Endothelial cell of umbilical vein (primary cell): Measurements from ENCODE around the gene MAPK6. TPM values are rescaled to one million over a fixed set of nuclear protein-coding genes. Genes with fewer than 3 reads are reported as not detected.
A peak's percentile ranks its signal among the peaks of the same experiment; 100 is the strongest.

Source experiments
- BruUV-seq: library from RNA; stranded (reverse); fragments of 400-500 nt; replicated peaks from 2 replicates; lab custom pipeline; 2021; lab: Mats Ljungman, UMichigan
- CTCF ChIA-PET: fragments of 300-600, 350-600 bp; sonication (Branson Sonifier 250); formaldehyde crosslinking; loops from one replicate; lab custom pipeline; 2021; ENCODE audit warnings: antibody characterized with exemption, inconsistent platforms; lab: Charles Lee
- POLR2A ChIA-PET: fragments of 300-600, 350-600 bp; sonication (Branson Sonifier 250); formaldehyde crosslinking; loops from one replicate; lab custom pipeline; 2021; ENCODE audit warnings: antibody characterized with exemption, inconsistent platforms; lab: Charles Lee
- DNase-seq: peaks from one replicate; pipeline ENCODE4 v3.0.0-alpha.2; 2011; ENCODE audit warnings: low read depth, low spot score
- FAIRE-seq: peaks from 2 replicates; lab custom pipeline; 2011; peaks lifted over from hg19 to GRCh38; lab: Jason Lieb, UNC
- H2AFZ ChIP-seq: 2 replicates; pipeline ENCODE4 v1.6.0; 2012; ENCODE audit warnings: low read depth, low read length, control low read depth, inconsistent platforms
- H3K27ac ChIP-seq: 2 replicates; pipeline ENCODE4 v1.5.1; 2011; ENCODE audit warnings: low read depth, mild to moderate bottlenecking, control low read depth, low read length, moderate library complexity; ENCODE audit not compliant: insufficient read depth
- H3K27me3 ChIP-seq, 2 experiments: 2 replicates each; pipeline versions ENCODE4 v1.6.0 to v1.6.1; 2011; ENCODE audit warnings: low read length in 2 of 2, mixed read lengths in 1 of 2; ENCODE audit not compliant: control insufficient read depth in 2 of 2, insufficient read depth in 2 of 2
- H3K36me3 ChIP-seq, 2 experiments: 2 replicates in 1 of 2; 3 replicates in 1 of 2; pipeline ENCODE4 v1.5.1; 2011; ENCODE audit warnings: low read length in 2 of 2, mild to moderate bottlenecking in 1 of 2, moderate library complexity in 1 of 2; ENCODE audit not compliant: control insufficient read depth in 2 of 2, insufficient read depth in 2 of 2; ENCODE audit errors: extremely low read depth in 1 of 2
- H3K4me1 ChIP-seq: 3 replicates; pipeline ENCODE4 v1.5.1; 2011; ENCODE audit warnings: mild to moderate bottlenecking, low read length; ENCODE audit not compliant: control insufficient read depth, insufficient read depth; ENCODE audit errors: extremely low read depth
- H3K4me2 ChIP-seq: 2 replicates; pipeline ENCODE4 v1.6.1; 2011; ENCODE audit warnings: low read length, control low read depth, mixed read lengths; ENCODE audit not compliant: insufficient read depth
- H3K4me3 ChIP-seq, 3 experiments: fragments of 200-600 bp in 1 of 3; sonication (generic), shearing (Covaris generic) in 1 of 3; replicated peaks in 1 of 3; 2 replicates each; pipeline ENCODE4 v1.5.1; 2011 to 2016; ENCODE audit warnings: control low read depth in 3 of 3, low read length in 3 of 3, mild to moderate bottlenecking in 2 of 3, inconsistent platforms in 1 of 3, low read depth in 1 of 3, moderate library complexity in 1 of 3; ENCODE audit not compliant: insufficient read depth in 1 of 3
- H3K79me2 ChIP-seq: 2 replicates; pipeline ENCODE4 v1.6.0; 2012; ENCODE audit warnings: low read length, inconsistent platforms; ENCODE audit not compliant: control insufficient read depth, insufficient read depth
- H3K9ac ChIP-seq: replicated peaks from 2 replicates; pipeline ENCODE3; 2011; ENCODE audit warnings: low read length, control low read depth; ENCODE audit not compliant: insufficient read depth; ENCODE audit errors: extremely low read depth
- H3K9me1 ChIP-seq: replicated peaks from 3 replicates; pipeline ENCODE4 v1.6.0; 2011; ENCODE audit warnings: mild to moderate bottlenecking, low read length; ENCODE audit not compliant: control insufficient read depth, insufficient read depth; ENCODE audit errors: extremely low read depth
- H3K9me3 ChIP-seq: replicated peaks from 2 replicates; pipeline ENCODE4 v1.5.1; 2012; ENCODE audit warnings: low read length, inconsistent platforms; ENCODE audit not compliant: control insufficient read depth, insufficient read depth
- H4K20me1 ChIP-seq: replicated peaks from 2 replicates; pipeline ENCODE3; 2011; ENCODE audit warnings: mild to moderate bottlenecking, low read length; ENCODE audit not compliant: control insufficient read depth, insufficient read depth; ENCODE audit errors: extremely low read depth
- EZH2 ChIP-seq: IDR thresholded peaks from 2 replicates; pipeline ENCODE4 v1.6.1; 2012; ENCODE audit warnings: borderline replicate concordance, low read depth, mild to moderate bottlenecking, moderate library complexity, low read length, inconsistent platforms; ENCODE audit not compliant: severe bottlenecking
- FOS ChIP-seq: IDR thresholded peaks from 2 replicates; pipeline ENCODE4 v1.6.1; 2011; ENCODE audit warnings: mild to moderate bottlenecking, low read length, moderate library complexity, borderline replicate concordance; ENCODE audit not compliant: insufficient read depth
- GATA2 ChIP-seq: IDR thresholded peaks from 2 replicates; pipeline ENCODE4 v1.7.0; 2011; ENCODE audit warnings: low read depth, mild to moderate bottlenecking, moderate library complexity, mixed read lengths, low read length; ENCODE audit not compliant: insufficient read length, insufficient read depth
- JUN ChIP-seq: IDR thresholded peaks from 2 replicates; pipeline ENCODE4 v1.6.1; 2011; ENCODE audit warnings: borderline replicate concordance, low read depth; ENCODE audit not compliant: insufficient read length, insufficient read depth
- MAX ChIP-seq: IDR thresholded peaks from 2 replicates; pipeline ENCODE4 v1.6.1; 2011; ENCODE audit not compliant: insufficient read depth, insufficient read length
- MYC ChIP-seq: IDR thresholded peaks from one replicate; pipeline ENCODE4 v1.6.1; 2011; ENCODE audit warnings: mild to moderate bottlenecking, low read depth, low read length
- POLR2A ChIP-seq: IDR thresholded peaks from 2 replicates; pipeline ENCODE4 v1.6.1; 2012; ENCODE audit warnings: low read depth, mild to moderate bottlenecking, control low read depth, low read length
- POLR2AphosphoS5 ChIP-seq: IDR thresholded peaks from 2 replicates; pipeline ENCODE4 v1.6.1; 2012; ENCODE audit warnings: low read depth, mild to moderate bottlenecking, control low read depth, low read length, moderate library complexity; ENCODE audit not compliant: insufficient read depth
- dilution Hi-C: fragments of 300-500 bp; cut with MboI; formaldehyde crosslinking; loops from one replicate; pipeline ENCODE4 v1.15.0; 2019; ENCODE audit warnings: low sequenced_read_pairs; ENCODE audit not compliant: extremely low pct_ligation_motif_present
- intact Hi-C: fragments of 100-400 bp; cut with micrococcal nuclease; formaldehyde crosslinking; loops from one replicate; pipeline ENCODE4 v1.10.0; 2022
- polyA plus RNA-seq, 4 experiments: library from polyadenylated mRNA; depleted of rRNA in 3 of 4; stranded (reverse) in 3 of 4; unstranded in 1 of 4; fragments of >200 nt; gene quantifications; 2 replicates each; pipeline versions ENCODE4 v1.2.1 to v1.2.3, GENCODE V29; 2011 to 2012; ENCODE audit warnings: missing spikeins in 1 of 4
- total RNA-seq: library from RNA; stranded (reverse); gene quantifications from 2 replicates; pipeline ENCODE4 v1.2.3, GENCODE V29; 2021
- TF ChIP-seq, protein P1 (sequence below), 2 donors: IDR thresholded peaks; 1 replicate in 1 of 2; 2 replicates in 1 of 2; pipeline ENCODE4 v1.5.1; 2011; ENCODE audit warnings: low read length in 2 of 2, mild to moderate bottlenecking in 2 of 2, moderate library complexity in 2 of 2, control low read depth in 1 of 2, inconsistent platforms in 1 of 2, low read depth in 1 of 2; ENCODE audit not compliant: insufficient read depth in 1 of 2; ENCODE audit errors: extremely low read depth in 1 of 2

Gene MAPK6
- total and polyA plus RNA-seq, 2 donors (not counting 3 experiments of a cell fraction or from before 2014, with no cell fraction given): 10.9 to 37.4 TPM

- TF ChIP-seq, protein P1, sequence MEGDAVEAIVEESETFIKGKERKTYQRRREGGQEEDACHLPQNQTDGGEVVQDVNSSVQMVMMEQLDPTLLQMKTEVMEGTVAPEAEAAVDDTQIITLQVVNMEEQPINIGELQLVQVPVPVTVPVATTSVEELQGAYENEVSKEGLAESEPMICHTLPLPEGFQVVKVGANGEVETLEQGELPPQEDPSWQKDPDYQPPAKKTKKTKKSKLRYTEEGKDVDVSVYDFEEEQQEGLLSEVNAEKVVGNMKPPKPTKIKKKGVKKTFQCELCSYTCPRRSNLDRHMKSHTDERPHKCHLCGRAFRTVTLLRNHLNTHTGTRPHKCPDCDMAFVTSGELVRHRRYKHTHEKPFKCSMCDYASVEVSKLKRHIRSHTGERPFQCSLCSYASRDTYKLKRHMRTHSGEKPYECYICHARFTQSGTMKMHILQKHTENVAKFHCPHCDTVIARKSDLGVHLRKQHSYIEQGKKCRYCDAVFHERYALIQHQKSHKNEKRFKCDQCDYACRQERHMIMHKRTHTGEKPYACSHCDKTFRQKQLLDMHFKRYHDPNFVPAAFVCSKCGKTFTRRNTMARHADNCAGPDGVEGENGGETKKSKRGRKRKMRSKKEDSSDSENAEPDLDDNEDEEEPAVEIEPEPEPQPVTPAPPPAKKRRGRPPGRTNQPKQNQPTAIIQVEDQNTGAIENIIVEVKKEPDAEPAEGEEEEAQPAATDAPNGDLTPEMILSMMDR (IDR thresholded peaks at IDR 0.05; ENCODE audit: extremely low read depth in 1 of 2, insufficient read depth in 1 of 2, low read depth in 1 of 2, low read length in 2 of 2): no peak
- peak; percentile 93 for TF ChIP-seq FOS
- TF ChIP-seq GATA2: peak; percentile 71
- TF ChIP-seq POLR2AphosphoS5: peak; percentile 94
- peak; percentile 69 for TF ChIP-seq POLR2A
- peak; percentile 3 for TF ChIP-seq MYC
- TF ChIP-seq EZH2: no peak
- peak; percentile 91 for TF ChIP-seq JUN
- peak; percentile 30 for TF ChIP-seq MAX
- H3K9me1 ChIP-seq: no peaks in the 10 kb centered on the region
- H3K9me3 ChIP-seq: no peaks in the 10 kb centered on the region
- ChIA-PET CTCF (interaction anchor here (0.5 to 1.7 kb wide), 2 partner anchors 15 to 46 kb away, joined by 3 to 10 read pairs; no protein-coding TSS in a partner anchor), POLR2A (no interaction called here)
- BruUV-seq: no TSS peak
- FAIRE-seq (peak; percentile 99), DNase-seq (peak; percentile 99)
- H3K4me2 ChIP-seq: peak overlapping the region; percentile 57
- H3K36me3 ChIP-seq: no peaks in the 10 kb centered on the region
- H4K20me1 ChIP-seq: no peaks in the 10 kb centered on the region
- H3K27me3 ChIP-seq: no peaks in the 10 kb centered on the region
- H2AFZ ChIP-seq: peak overlapping the region; percentile 69
- H3K4me1 ChIP-seq: peaks cover 34% of the 10 kb centered on the region
- intact Hi-C loops (loop anchor here (1.0 to 5.0 kb wide), 8 partner anchors 9 to 215 kb away; partner anchors contain the start of gene MAPK6), dilution Hi-C loops (no loop called here)
- peak overlapping the region; percentile 76 for H3K9ac ChIP-seq
- no peaks in the 10 kb centered on the region for H3K79me2 ChIP-seq
- peak overlapping the region; percentile 99 for H3K27ac ChIP-seq
- peak overlapping the region in 1 of 3 experiments; percentile 14 for H3K4me3 ChIP-seq
Measured at GRCh38 chr15:52093539-52094510, 74.8 kb downstream of the MAPK6 start.
